G401 (cell line): ENCODE data around the gene HDAC6. TPM values are rescaled to one million over a fixed set of nuclear protein-coding genes. Genes with fewer than 3 reads are reported as not detected.
A peak's percentile ranks its signal among the peaks of the same experiment; 100 is the strongest.

Experiments
- DNase-seq: peaks from one replicate; pipeline ENCODE4 v3.0.0-alpha.2; 2015; ENCODE audit warnings: low spot score
- in situ Hi-C: cut with HindIII; loops from 2 replicates; pipeline ENCODE4 v1.10.0; 2016; ENCODE audit warnings: low sequenced_read_pairs, mixed read lengths
- total RNA-seq: library from RNA; depleted of rRNA; stranded (reverse); fragments of >200 nt; shearing (Covaris generic); gene quantifications from 2 replicates; pipeline ENCODE4 v1.2.3, GENCODE V29; 2014

The HDAC6 gene
- total RNA-seq, 1 experiment from 2014 or later, result 118 TPM

GRCh38 chrX:48787505-48788443 lies 14.1 kb upstream of the HDAC6 start:
- no peak for DNase-seq

DNA sequence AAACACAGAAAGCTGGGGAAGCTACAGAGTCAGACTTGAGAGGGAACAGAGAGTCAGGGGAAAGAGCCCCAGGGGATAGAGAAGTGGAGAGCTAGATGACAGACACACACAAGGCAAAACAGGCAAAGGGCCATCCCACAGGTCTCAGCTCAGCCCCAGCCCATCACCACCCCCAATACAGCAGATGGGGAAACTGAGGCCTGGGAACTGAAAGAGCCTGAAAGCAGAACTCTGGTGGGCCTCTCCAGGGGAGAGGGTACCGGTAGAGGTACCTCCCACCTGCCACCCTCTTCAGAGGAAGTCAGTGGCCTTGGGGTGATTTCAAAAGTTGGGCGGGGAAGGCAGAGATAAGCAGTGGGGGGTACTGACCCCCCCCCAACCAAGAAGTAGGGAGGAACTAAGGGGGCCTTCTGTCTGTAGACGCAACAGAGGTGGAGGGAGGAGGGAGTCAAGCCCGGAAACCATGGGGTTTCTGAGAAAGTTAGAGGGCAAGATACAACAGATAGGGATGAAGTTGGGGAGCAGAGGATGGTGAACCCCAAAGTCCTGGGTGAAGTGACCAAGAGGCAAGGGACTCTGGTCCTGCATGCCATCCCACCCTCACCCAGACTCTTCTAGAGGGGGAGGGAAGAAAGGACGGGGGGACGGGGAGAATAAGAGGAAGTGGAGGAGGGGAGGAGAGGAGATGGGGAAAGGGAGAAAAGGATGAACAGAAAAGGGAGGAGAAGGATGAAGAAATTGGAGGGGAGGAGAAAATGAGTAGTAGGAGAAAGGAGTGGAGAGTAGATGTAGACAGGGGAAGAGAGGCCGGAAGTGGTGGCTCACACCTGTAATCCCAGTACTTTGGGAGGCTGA lies 12.3 kb upstream of the HDAC6 start:
- no peak for DNase-seq
- in situ Hi-C loops, result no loop called here

More at GRCh38 chrX:48787505-48788443, 14.1 kb upstream of the HDAC6 start:
- in situ Hi-C loops, result no loop called here

DNA sequence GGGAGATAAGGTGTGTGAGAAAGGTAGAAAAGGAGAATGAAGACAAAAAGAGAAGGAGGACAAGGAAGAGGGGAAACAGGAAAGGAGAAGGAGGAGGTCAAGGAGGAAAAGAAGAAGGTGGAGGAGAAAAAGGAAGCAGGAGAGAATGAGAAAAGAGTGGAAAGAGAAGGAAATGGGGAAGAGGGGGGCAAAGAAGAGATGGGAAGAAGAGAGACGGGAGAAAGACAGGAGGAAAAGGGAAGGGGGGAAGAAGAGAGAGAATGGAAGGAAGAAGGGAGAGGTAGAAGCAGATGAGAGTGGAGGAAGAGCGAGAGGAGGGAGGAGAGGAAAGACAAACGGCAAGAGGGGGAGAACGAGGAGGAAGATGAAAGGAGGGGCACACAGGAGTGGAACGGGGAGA lies 11.4 kb upstream of the HDAC6 start:
- in situ Hi-C loops, result no loop called here
- DNase-seq, result no peak

GRCh38 chrX:48791063-48791820 lies 10.6 kb upstream of the HDAC6 start:
- no peak for DNase-seq
- in situ Hi-C loops, result no loop called here

DNA sequence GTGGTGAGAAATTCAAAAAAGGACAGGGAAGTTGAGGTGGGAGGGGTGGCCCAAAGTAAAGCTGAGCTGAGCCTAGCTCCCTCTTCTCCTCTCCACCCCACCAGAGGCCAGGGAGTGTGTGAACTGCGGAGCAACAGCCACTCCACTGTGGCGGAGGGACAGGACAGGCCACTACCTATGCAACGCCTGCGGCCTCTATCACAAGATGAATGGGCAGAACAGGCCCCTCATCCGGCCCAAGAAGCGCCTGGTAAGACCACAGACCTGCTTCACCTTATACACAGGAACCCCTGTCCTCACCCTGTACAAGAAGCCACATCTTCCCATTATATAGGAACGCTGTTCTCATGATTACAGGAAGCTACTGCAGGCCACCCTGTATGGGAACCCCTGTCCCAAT lies 9.6 kb upstream of the HDAC6 start:
- DNase-seq, result no peak
- in situ Hi-C loops, result no loop called here

DNA sequence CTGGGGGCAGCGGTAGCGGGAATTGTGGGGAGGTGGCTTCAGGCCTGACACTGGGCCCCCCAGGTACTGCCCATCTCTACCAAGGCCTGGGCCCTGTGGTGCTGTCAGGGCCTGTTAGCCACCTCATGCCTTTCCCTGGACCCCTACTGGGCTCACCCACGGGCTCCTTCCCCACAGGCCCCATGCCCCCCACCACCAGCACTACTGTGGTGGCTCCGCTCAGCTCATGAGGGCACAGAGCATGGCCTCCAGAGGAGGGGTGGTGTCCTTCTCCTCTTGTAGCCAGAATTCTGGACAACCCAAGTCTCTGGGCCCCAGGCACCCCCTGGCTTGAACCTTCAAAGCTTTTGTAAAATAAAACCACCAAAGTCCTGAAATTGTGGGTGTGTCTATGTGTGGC lies 7.9 kb upstream of the HDAC6 start:
- in situ Hi-C loops, result no loop called here
- no peak for DNase-seq

DNA sequence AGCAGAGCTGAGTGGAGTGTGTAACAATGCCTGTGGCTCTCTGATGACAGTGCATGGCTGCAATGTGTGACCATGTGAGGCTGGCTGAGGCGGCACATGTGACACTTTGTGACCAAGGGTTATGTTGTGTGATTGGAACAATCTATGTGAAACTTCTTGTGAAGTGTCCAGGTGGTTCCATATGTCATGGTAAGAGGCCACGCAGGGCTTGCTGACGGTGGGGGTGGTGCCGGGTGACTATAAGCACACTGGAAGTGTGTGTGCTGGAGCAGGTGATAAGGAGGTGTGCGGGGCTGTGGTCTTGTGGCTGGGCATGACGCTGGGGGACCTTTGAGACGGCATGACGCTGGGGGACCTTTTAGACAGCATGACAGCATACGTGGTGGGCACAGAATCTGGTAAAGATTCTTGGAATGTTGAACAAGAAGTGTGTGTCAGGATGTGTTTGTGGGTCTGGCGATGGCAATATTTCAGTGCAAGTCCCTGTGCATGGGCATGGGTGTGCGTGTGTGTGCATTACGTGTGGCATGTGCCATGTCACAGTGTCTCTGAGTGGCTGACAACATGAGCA lies 7.4 kb upstream of the HDAC6 start:
- no peak for DNase-seq
- in situ Hi-C loops, result no loop called here

DNA sequence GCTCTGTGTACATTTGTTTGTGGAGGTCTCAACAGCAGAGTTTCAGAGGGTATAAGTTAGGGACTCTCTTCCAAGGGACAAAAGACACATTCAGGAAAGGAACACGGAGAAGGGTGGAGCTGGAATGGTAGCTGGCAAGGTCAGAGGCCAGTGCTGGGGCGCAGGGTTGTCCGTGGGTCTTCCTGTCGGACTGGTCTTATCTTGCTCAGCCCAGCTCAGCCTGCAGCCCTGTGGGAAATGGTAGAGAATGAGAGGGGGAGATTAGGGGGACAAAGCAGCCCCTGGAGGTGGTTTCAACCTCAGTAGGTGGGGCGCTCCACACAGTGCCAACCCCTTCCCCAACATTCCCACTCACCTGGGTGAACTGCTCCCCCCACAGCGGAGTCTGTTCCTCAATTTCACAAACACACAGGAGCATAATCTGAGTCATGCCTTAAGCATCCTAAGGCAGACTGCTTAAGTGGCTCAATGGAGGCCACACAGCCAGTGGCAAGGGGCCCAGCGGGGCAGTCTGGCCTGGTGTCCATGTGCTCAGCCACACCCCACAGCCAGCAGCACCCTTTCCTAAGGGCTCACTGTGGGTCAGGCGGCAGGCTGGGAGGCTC lies 6.9 kb upstream of the HDAC6 start:
- DNase-seq, result no peak
- in situ Hi-C loops, result no loop called here

DNA sequence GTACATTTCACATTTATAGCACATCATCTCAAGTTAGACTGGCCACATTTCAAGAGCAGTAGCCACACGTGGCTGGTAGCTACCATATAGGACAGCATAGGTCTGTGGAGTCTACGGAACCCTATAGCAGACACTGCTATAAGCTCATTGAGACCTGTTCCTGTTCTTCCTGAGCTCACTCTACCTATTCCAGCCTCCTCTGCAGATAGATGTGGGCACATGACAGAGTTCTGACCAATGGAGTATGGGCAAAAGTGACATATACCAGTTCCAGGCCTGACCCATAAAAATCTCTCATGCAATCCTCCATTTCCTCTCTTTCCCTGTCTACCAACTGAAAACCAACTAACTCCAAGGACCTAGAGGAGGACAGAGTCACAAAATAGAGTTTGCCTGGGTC lies 3.5 kb upstream of the HDAC6 start:
- in situ Hi-C loops, result no loop called here
- DNase-seq, result no peak

GRCh38 chrX:48800574-48801279 lies 1.1 kb upstream of the HDAC6 start:
- in situ Hi-C loops, result no loop called here
- DNase-seq, result peak; percentile 1

GRCh38 chrX:48802089-48802904 lies 430 bp downstream of the HDAC6 start:
- DNase-seq, result peak; percentile 82
- in situ Hi-C loops, result no loop called here

DNA sequence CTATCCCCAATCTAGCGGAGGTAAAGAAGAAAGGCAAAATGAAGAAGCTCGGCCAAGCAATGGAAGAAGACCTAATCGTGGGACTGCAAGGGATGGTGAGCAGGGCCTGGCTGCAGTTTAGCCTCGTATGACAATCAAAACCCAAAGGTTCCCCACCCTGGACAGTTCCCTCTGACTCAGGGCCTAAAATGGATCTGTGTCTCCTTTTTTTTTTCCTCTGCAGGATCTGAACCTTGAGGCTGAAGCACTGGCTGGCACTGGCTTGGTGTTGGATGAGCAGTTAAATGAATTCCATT lies 986 bp downstream of the HDAC6 start:
- DNase-seq, result no peak
- in situ Hi-C loops, result no loop called here

GRCh38 chrX:48806081-48806480 lies 4.2 kb downstream of the HDAC6 start:
- in situ Hi-C loops, result no loop called here
- DNase-seq, result no peak

DNA sequence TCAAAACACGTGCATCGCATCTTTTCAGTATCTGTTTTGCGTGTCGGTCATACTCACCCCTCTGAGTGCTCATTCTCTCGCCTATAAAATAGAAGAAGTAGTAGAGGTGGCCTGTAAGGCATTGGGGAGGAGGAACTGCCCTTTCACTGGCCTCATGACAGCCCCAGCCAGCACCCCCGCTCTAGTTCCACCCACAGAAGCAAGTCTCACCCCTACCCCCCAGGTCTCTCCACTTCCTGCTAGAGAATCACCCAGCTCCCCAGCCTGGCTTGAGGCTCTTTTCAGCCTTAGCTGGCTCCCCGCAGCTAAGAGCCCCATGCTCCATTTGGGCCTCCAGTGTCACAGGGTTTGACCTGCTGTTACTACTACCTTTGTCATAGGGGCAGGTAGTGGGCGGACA lies 11.8 kb downstream of the HDAC6 start:
- DNase-seq, result no peak
- in situ Hi-C loops, result no loop called here

GRCh38 chrX:48814722-48815121 lies 12.9 kb downstream of the HDAC6 start:
- in situ Hi-C loops, result no loop called here
- DNase-seq, result no peak

DNA sequence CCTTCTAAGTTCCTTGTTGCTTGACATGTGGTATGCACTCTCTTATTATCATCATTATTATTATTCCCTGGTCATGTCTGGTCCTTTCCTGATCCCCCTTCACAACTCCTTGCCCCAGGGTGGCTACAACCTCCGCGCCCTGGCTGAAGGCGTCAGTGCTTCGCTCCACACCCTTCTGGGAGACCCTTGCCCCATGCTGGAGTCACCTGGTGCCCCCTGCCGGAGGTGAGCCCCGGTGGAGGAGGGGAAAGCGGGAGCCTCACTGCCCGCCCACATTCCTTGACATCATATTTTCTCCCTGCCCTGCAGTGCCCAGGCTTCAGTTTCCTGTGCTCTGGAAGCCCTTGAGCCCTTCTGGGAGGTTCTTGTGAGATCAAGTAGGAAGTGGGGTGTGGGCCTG lies 13.4 kb downstream of the HDAC6 start:
- DNase-seq, result no peak
- in situ Hi-C loops, result no loop called here

DNA sequence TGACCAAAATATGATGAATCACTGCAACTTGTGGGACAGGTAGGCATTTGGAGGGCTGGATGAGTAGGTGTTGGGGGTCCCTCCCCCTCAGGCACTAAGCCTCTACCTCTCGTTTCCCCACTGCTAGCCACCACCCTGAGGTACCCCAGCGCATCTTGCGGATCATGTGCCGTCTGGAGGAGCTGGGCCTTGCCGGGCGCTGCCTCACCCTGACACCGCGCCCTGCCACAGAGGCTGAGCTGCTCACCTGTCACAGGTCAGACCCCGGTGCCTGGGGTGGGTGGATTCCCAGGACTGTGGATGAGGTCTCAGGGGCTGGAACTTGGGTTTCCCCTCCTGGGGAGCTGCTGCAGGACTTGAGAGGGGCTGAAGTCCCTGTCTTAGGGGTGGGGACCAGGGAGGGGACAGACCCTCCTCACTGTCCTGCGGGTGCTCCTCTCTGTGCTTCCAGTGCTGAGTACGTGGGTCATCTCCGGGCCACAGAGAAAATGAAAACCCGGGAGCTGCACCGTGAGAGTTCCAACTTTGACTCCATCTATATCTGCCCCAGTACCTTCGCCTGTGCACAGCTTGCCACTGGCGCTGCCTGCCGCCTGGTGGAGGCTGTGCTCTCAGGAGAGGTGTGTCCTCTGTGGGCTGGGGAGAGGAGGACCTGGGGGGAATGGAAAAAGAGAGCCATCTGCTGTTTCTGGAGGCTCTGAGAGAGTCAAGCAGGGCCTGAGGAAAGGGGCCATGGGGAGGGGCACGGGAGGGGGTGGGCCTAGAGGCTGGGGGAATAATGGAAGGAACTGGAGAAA lies 14.3 kb downstream of the HDAC6 start:
- in situ Hi-C loops, result no loop called here
- no peak for DNase-seq
